Sigmoid colon (tissue), 7 donors: ENCODE measurements around the gene IL31. TPM values are rescaled to one million over a fixed set of nuclear protein-coding genes. Genes with fewer than 3 reads are reported as not detected.

Experiments used
- DNase-seq: peaks from one replicate; pipeline ENCODE4 v3.0.0-alpha.2; 2019
- H3K27ac ChIP-seq, 4 donors: fragments of 200-600 bp; sonication (generic); one replicate each; pipeline ENCODE4 v1.5.1; 2016 to 2019; ENCODE audit warnings: mild to moderate bottlenecking in 1 of 4
- H3K27me3 ChIP-seq, 3 donors: fragments of 200-600 bp; sonication (generic); one replicate each; pipeline ENCODE4 v1.5.1; 2019; ENCODE audit warnings: mild to moderate bottlenecking in 1 of 3
- H3K36me3 ChIP-seq, 4 donors: fragments of 200-600 bp; sonication (generic); one replicate each; pipeline ENCODE4 v1.5.1; 2016 to 2019
- H3K4me1 ChIP-seq, 4 donors: fragments of 200-600 bp; sonication (generic); one replicate each; pipeline ENCODE4 v1.5.1; 2017 to 2019
- H3K4me3 ChIP-seq, 4 donors: fragments of 200-600 bp; sonication (generic); one replicate each; pipeline ENCODE4 v1.5.1; 2017 to 2019; ENCODE audit warnings: mild to moderate bottlenecking in 2 of 4, moderate library complexity in 1 of 4
- H3K9me3 ChIP-seq, 4 donors: fragments of 200-600 bp in 3 of 4; sonication (generic) in 3 of 4; one replicate each; pipeline versions ENCODE4 v1.5.1 to v1.6.1; 2013 to 2019
- EP300 ChIP-seq, 4 donors: sonication (generic); formaldehyde crosslinking; IDR thresholded peaks; one replicate each; pipeline ENCODE4 v1.6.1; 2017; ENCODE audit warnings: antibody characterized with exemption in 4 of 4
- POLR2A ChIP-seq, 2 donors: fragments of 450-650 bp; IDR thresholded peaks; one replicate each; pipeline ENCODE4 v1.6.1; 2016; ENCODE audit warnings: antibody characterized with exemption in 2 of 2, mild to moderate bottlenecking in 2 of 2, moderate library complexity in 2 of 2
- POLR2AphosphoS5 ChIP-seq, 4 donors: sonication (generic); formaldehyde crosslinking; IDR thresholded peaks; one replicate each; pipeline ENCODE4 v1.6.1; 2017; ENCODE audit warnings: antibody characterized with exemption in 4 of 4
- WGBS, 2 donors: extraction: QIAGEN DNeasy Blood & Tissue Kit; methylation state at CpG; one replicate each; pipeline ENCODE4 v1.1.7; 2013; 5-methylcytosine and 5-hydroxymethylcytosine counted together
- intact Hi-C: fragments of 100-400 bp; cut with DNase I; formaldehyde crosslinking; loops from one replicate; pipeline ENCODE4 v1.15.1; 2023
- polyA plus RNA-seq, 3 donors: library from polyadenylated mRNA; stranded (reverse); fragments of 200-250 nt; gene quantifications; one replicate each; pipeline ENCODE4 v1.2.3, GENCODE V29; 2013
- total RNA-seq, 4 donors: library from RNA; depleted of rRNA; stranded (reverse); fragments of >200 nt; gene quantifications; one replicate each; pipeline ENCODE4 v1.1.0, GENCODE V29; 2016
- TF ChIP-seq, protein P1 (sequence below), 4 experiments: fragments of 450-650 bp in 3 of 4; fragments of 200-600 bp in 1 of 4; IDR thresholded peaks; one replicate each; pipeline ENCODE4 v1.5.1; 2016 to 2019; ENCODE audit warnings: antibody characterized with exemption in 4 of 4, mild to moderate bottlenecking in 3 of 4, moderate library complexity in 2 of 4
- donor health status: healthy with polysubstance abuse.
- donor health status: Bipolar disorder and iron deficiency.
- donor health status: healthy.

The IL31 gene
- total and polyA plus RNA-seq, 7 donors, result not detected

DNA sequence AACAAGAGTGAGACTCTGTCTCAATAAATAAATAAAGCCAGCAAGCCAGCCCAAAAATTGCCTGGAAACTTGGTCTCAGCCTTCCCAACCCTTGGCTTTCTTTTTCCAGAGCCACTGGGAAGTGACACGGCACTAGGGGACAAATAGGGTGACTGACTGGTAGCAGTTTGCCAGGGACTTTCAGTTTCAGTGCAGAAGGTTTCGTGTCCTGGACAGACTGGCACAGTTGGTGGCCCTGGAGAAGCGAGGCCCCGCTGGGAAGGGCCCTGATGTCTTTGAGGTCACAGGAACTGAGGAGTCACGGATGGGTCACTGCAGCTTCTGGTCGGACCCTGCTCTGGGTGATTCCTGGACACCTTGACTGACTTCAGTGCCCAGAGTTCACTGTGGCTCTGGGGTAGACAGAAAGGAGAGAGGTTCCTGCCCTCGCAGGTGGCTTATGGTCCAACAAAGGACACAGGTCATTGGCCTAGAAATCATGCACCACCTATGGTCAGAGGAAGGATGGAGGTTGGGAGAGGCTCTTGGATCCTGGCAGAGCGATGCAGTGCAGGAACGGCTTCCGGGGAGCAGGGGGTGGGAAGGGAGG lies 11.6 kb upstream of the IL31 start:
- peaks cover 0 to 11% (median 5%) of the 10 kb centered on the region in 4 donors for H3K4me1 ChIP-seq
- DNase-seq, result no peak
- no peak overlapping the region for H3K27ac ChIP-seq
- no peaks in the 10 kb centered on the region for H3K27me3 ChIP-seq
- no peak for TF ChIP-seq EP300 (IDR thresholded peaks at IDR 0.05)
- TF ChIP-seq POLR2A (IDR thresholded peaks at IDR 0.05), result no peak
- no peak for TF ChIP-seq POLR2AphosphoS5 (IDR thresholded peaks at IDR 0.05)
- TF ChIP-seq, protein P1, sequence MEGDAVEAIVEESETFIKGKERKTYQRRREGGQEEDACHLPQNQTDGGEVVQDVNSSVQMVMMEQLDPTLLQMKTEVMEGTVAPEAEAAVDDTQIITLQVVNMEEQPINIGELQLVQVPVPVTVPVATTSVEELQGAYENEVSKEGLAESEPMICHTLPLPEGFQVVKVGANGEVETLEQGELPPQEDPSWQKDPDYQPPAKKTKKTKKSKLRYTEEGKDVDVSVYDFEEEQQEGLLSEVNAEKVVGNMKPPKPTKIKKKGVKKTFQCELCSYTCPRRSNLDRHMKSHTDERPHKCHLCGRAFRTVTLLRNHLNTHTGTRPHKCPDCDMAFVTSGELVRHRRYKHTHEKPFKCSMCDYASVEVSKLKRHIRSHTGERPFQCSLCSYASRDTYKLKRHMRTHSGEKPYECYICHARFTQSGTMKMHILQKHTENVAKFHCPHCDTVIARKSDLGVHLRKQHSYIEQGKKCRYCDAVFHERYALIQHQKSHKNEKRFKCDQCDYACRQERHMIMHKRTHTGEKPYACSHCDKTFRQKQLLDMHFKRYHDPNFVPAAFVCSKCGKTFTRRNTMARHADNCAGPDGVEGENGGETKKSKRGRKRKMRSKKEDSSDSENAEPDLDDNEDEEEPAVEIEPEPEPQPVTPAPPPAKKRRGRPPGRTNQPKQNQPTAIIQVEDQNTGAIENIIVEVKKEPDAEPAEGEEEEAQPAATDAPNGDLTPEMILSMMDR (IDR thresholded peaks at IDR 0.05), result no peak
- no peaks in the 10 kb centered on the region for H3K9me3 ChIP-seq
- no peak overlapping the region for H3K4me3 ChIP-seq
- no peaks in the 10 kb centered on the region for H3K36me3 ChIP-seq
- intact Hi-C loops, result loop anchor here (10.0 kb wide), 1 partner anchor 151 kb away; no protein-coding TSS in a partner anchor
- WGBS, 2 donors, result 87 to 90% methylated on average over 10 of the region's 10 CpGs

DNA sequence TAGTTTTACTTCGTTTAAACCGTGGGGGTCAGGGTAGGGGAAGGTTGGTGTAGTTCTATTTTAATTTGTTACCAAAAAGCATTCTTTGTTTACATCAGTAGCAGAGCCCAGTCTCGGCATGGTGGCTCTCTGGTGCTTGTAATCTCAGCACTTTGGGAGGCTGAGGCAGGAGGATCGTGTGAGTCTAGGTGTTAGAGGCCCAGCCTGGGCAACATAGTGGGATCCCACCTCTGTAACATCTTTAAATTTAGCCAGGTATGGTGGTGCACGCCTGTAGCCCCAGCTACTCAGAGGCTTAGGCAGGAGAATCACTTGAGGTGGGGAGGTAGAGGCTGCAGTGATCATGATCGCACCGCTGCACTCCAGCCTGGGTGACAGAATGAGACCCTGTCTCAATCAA lies 11.1 kb upstream of the IL31 start:
- no peak for DNase-seq
- no peaks in the 10 kb centered on the region for H3K27me3 ChIP-seq
- 90 to 92% methylated on average over 7 of the region's 7 CpGs for WGBS, 2 donors
- no peak overlapping the region for H3K4me3 ChIP-seq
- intact Hi-C loops, result loop anchor here (10.0 kb wide), 1 partner anchor 150 kb away; no protein-coding TSS in a partner anchor
- H3K4me1 ChIP-seq, result peaks cover 0 to 11% (median 5%) of the 10 kb centered on the region in 4 donors
- H3K9me3 ChIP-seq, result no peaks in the 10 kb centered on the region
- H3K27ac ChIP-seq, result no peak overlapping the region
- no peak for TF ChIP-seq POLR2AphosphoS5 (IDR thresholded peaks at IDR 0.05)
- no peak for TF ChIP-seq POLR2A (IDR thresholded peaks at IDR 0.05)
- TF ChIP-seq, protein P1 (IDR thresholded peaks at IDR 0.05), result no peak
- TF ChIP-seq EP300 (IDR thresholded peaks at IDR 0.05), result no peak
- no peaks in the 10 kb centered on the region for H3K36me3 ChIP-seq

DNA sequence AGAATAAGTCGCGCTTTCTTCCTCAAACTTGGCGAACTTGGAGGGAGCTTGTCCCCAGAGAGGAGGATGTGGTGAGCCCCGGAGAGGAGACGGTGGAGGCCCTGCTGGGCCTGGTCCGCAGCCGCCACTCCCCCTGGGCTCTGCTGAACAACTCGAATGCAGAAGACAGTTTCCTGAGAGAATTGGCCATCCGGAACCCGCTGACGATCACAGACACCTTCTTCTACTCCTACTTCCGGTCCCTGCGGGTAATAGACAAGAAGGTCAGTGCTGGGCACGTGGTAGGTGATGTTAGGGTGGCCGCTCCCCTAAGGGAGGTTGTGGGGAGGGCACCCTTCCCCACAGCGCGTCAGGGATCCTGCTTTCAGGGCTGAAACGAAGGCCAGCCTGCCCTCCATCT lies 10.5 kb upstream of the IL31 start:
- Histone ChIP-seq H3K4me1 (peaks cover 0 to 11% (median 5%) of the 10 kb centered on the region in 4 donors), H3K27ac (no peak overlapping the region), H3K36me3 (no peaks in the 10 kb centered on the region), H3K27me3 (no peaks in the 10 kb centered on the region), H3K9me3 (no peaks in the 10 kb centered on the region), H3K4me3 (no peak overlapping the region)
- 60 to 86% methylated on average over 18 of the region's 18 CpGs for WGBS, 2 donors
- DNase-seq, result no peak
- intact Hi-C loops, result loop anchor here (10.0 kb wide), 1 partner anchor 150 kb away; no protein-coding TSS in a partner anchor
- TF ChIP-seq POLR2AphosphoS5 (IDR thresholded peaks at IDR 0.05) (no peak), POLR2A (IDR thresholded peaks at IDR 0.05) (no peak), EP300 (IDR thresholded peaks at IDR 0.05) (no peak)
- TF ChIP-seq, protein P1 (IDR thresholded peaks at IDR 0.05), result no peak

DNA sequence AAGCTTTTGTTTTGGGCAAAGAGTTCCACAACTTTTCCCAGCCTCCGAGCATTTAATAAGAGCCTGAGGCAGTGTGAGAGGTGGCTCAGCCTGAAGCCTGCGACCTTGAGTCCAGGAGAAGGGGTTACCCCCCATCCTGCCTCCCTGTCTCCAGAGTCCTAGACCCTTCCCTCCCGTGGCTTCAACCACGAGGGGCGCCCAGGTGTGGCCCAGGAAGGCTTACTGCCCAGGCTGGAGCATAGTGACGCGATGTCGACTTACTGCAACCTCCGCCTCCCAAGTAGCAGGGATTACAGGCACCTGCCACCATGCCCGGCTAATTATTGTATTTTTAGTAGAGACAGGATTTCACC lies 9.5 kb upstream of the IL31 start:
- Histone ChIP-seq H3K9me3 (no peaks in the 10 kb centered on the region), H3K27me3 (no peaks in the 10 kb centered on the region), H3K4me1 (peaks cover 0 to 11% (median 5%) of the 10 kb centered on the region in 4 donors), H3K36me3 (no peaks in the 10 kb centered on the region), H3K27ac (peak overlapping the region in 1 of 4 donors; percentile 22), H3K4me3 (peak overlapping the region; percentile 25 to 63 (median 52))
- intact Hi-C loops, result loop anchor here (10.0 kb wide), 1 partner anchor 149 kb away; no protein-coding TSS in a partner anchor
- DNase-seq, result no peak
- WGBS, 2 donors, result 72 to 85% methylated on average over 10 of the region's 10 CpGs
- TF ChIP-seq, protein P1 (IDR thresholded peaks at IDR 0.05), result no peak
- no peak for TF ChIP-seq POLR2A (IDR thresholded peaks at IDR 0.05)
- no peak for TF ChIP-seq EP300 (IDR thresholded peaks at IDR 0.05)
- TF ChIP-seq POLR2AphosphoS5 (IDR thresholded peaks at IDR 0.05), result no peak
